SU-DHL-6 (cell line): ENCODE data around the gene RFC2.

Experiments
- CTCF ChIP-seq: fragments of 200-600 bp; sonication (generic); IDR thresholded peaks from one replicate; pipeline ENCODE4 v1.5.1; 2017; ENCODE audit warnings: antibody characterized with exemption, mild to moderate bottlenecking, low read length, moderate library complexity; ENCODE audit not compliant: insufficient read depth, poor library complexity, severe bottlenecking
- EZH2phosphoT487 ChIP-seq: fragments of 200-600 bp; sonication (generic), shearing (Covaris generic); conservative IDR thresholded peaks from 2 replicates; pipeline ENCODE4 v1.6.1; 2018; ENCODE audit warnings: mild to moderate bottlenecking, antibody characterized with exemption, low read length, moderate library complexity, mixed read lengths

- TF ChIP-seq CTCF (no peak), EZH2phosphoT487 (no peak)
Measured at GRCh38 chr7:74226633-74227032, 27.6 kb downstream of the RFC2 start.
